HepG2 (cell line): ENCODE data around the gene MAMLD1. TPM values are rescaled to one million over a fixed set of nuclear protein-coding genes. Genes with fewer than 3 reads are reported as not detected.

Experiments used
- E2F2 ChIP-seq: sonication (generic); formaldehyde crosslinking; IDR thresholded peaks from 2 replicates; pipeline ENCODE4 v1.4.0; 2020; ENCODE audit warnings: missing genetic modification reagents, borderline replicate concordance
- FOXM1 ChIP-seq: sonication (generic); formaldehyde crosslinking; IDR thresholded peaks from 2 replicates; pipeline ENCODE4 v1.5.0; 2020; ENCODE audit warnings: missing genetic modification reagents
- GATA4 ChIP-seq: sonication (generic); IDR thresholded peaks from 2 replicates; pipeline ENCODE4 v1.6.1; 2016; ENCODE audit warnings: antibody characterized with exemption, low read depth, borderline replicate concordance
- GFI1 ChIP-seq: sonication (generic); formaldehyde crosslinking; IDR thresholded peaks from 2 replicates; pipeline ENCODE4 v1.5.0; 2020; ENCODE audit warnings: missing genetic modification reagents, mild to moderate bottlenecking, borderline replicate concordance
- NFRKB ChIP-seq: fragments of 450-650 bp; IDR thresholded peaks from 2 replicates; pipeline ENCODE4 v1.6.1; 2017
- RBAK ChIP-seq: sonication (generic); formaldehyde crosslinking; IDR thresholded peaks from 2 replicates; pipeline ENCODE4 v1.5.1; 2020; ENCODE audit warnings: mild to moderate bottlenecking, missing genetic modification reagents
- SAP130 ChIP-seq: IDR thresholded peaks from 2 replicates; pipeline ENCODE4 v1.6.1; 2016; ENCODE audit warnings: low read depth
- SNRNP70 ChIP-seq: fragments of 200-400 bp; formaldehyde crosslinking; IDR thresholded peaks from 2 replicates; pipeline ENCODE4 v1.6.1; 2017; ENCODE audit warnings: mild to moderate bottlenecking, low read depth, low read length, moderate library complexity
- TSC22D2 ChIP-seq: sonication (generic); formaldehyde crosslinking; IDR thresholded peaks from 2 replicates; pipeline ENCODE4 v1.5.1; 2020; ENCODE audit warnings: missing genetic modification reagents, mild to moderate bottlenecking, borderline replicate concordance
- U2AF1 ChIP-seq: fragments of 200-400 bp; formaldehyde crosslinking; optimal IDR thresholded peaks from 2 replicates; pipeline ENCODE3; 2017; ENCODE audit warnings: mild to moderate bottlenecking, low read depth, low read length
- ZBTB3 ChIP-seq: sonication (generic); formaldehyde crosslinking; IDR thresholded peaks from 2 replicates; pipeline ENCODE4 v1.4.0; 2020; ENCODE audit warnings: low read depth, mild to moderate bottlenecking, moderate library complexity, missing genetic modification reagents, borderline replicate concordance
- ZNF263 ChIP-seq: sonication (generic); formaldehyde crosslinking; IDR thresholded peaks from 2 replicates; pipeline ENCODE4 v1.4.0; 2020; ENCODE audit warnings: missing genetic modification reagents
- ZNF431 ChIP-seq: sonication (generic); formaldehyde crosslinking; IDR thresholded peaks from 2 replicates; pipeline ENCODE4 v1.9.0; 2022; ENCODE audit warnings: missing genetic modification reagents, low read depth, mild to moderate bottlenecking, borderline replicate concordance
- ZNF432 ChIP-seq: sonication (generic); formaldehyde crosslinking; IDR thresholded peaks from 2 replicates; pipeline ENCODE4 v1.5.0; 2020; ENCODE audit warnings: missing genetic modification reagents, mild to moderate bottlenecking, borderline replicate concordance
- ZNF597 ChIP-seq: sonication (generic); formaldehyde crosslinking; IDR thresholded peaks from 2 replicates; pipeline ENCODE4 v1.5.0; 2020; ENCODE audit warnings: missing genetic modification reagents
- ZNF660 ChIP-seq: sonication (generic); formaldehyde crosslinking; IDR thresholded peaks from 2 replicates; pipeline ENCODE4 v1.5.1; 2020; ENCODE audit warnings: mild to moderate bottlenecking, low read depth, missing genetic modification reagents, borderline replicate concordance
- ZNF724P ChIP-seq: sonication (generic); formaldehyde crosslinking; IDR thresholded peaks from 2 replicates; pipeline ENCODE4 v1.8.0; 2022; ENCODE audit warnings: missing genetic modification reagents, borderline replicate concordance
- polyA plus RNA-seq, 8 experiments: library from polyadenylated mRNA; depleted of rRNA in 3 of 8; stranded (reverse) in 7 of 8; unstranded in 1 of 8; fragments of >200 nt; fragmentation: Illumina TruSeq in 4 of 8; extraction: Trizol in 4 of 8; gene quantifications; 2 replicates each; pipeline versions ENCODE4 v1.2.1 to v1.2.3, GENCODE V29; 2011 to 2016; ENCODE audit warnings: low read depth in 4 of 8, missing spikeins in 1 of 8, mixed read lengths in 1 of 8; ENCODE audit not compliant: insufficient read depth in 1 of 8
- total RNA-seq, 5 experiments: library from RNA; depleted of rRNA; stranded (reverse); fragments of >200 nt; fragmentation: Illumina TruSeq; extraction: Trizol; gene quantifications; 2 replicates each; pipeline ENCODE4 v1.2.3, GENCODE V29; 2016; ENCODE audit warnings: low read depth in 1 of 5
- TF ChIP-seq, protein P1 (sequence below): sonication (generic); formaldehyde crosslinking; IDR thresholded peaks from 2 replicates; pipeline ENCODE4 v1.4.0; 2020; ENCODE audit warnings: low read depth, missing genetic modification reagents
- TF ChIP-seq, protein P2 (sequence below): IDR thresholded peaks from 2 replicates; pipeline ENCODE4 v1.6.1; 2016; ENCODE audit warnings: low read depth, missing genetic modification reagents, missing compliant biosample characterization

Gene MAMLD1
- total and polyA plus RNA-seq, 2 of the 13 experiments (the other 11 are each of a cell fraction or from before 2014, with no cell fraction given): not detected

GRCh38 chrX:150544222-150544787 lies 181.2 kb downstream of the MAMLD1 start (continued):
- TF ChIP-seq E2F2 (CRISPR knock-in tag): no peak
- TF ChIP-seq ZNF263: 0 out of 2 replicates have a peak, but pooled peaks have one; percentile 46
- TF ChIP-seq, protein P1, sequence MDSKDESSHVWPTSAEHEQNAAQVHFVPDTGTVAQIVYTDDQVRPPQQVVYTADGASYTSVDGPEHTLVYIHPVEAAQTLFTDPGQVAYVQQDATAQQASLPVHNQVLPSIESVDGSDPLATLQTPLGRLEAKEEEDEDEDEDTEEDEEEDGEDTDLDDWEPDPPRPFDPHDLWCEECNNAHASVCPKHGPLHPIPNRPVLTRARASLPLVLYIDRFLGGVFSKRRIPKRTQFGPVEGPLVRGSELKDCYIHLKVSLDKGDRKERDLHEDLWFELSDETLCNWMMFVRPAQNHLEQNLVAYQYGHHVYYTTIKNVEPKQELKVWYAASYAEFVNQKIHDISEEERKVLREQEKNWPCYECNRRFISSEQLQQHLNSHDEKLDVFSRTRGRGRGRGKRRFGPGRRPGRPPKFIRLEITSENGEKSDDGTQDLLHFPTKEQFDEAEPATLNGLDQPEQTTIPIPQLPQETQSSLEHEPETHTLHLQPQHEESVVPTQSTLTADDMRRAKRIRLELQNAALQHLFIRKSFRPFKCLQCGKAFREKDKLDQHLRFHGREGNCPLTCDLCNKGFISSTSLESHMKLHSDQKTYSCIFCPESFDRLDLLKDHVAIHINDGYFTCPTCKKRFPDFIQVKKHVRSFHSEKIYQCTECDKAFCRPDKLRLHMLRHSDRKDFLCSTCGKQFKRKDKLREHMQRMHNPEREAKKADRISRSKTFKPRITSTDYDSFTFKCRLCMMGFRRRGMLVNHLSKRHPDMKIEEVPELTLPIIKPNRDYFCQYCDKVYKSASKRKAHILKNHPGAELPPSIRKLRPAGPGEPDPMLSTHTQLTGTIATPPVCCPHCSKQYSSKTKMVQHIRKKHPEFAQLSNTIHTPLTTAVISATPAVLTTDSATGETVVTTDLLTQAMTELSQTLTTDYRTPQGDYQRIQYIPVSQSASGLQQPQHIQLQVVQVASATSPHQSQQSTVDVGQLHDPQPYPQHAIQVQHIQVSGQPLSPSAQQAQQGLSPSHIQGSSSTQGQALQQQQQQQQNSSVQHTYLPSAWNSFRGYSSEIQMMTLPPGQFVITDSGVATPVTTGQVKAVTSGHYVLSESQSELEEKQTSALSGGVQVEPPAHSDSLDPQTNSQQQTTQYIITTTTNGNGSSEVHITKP: no peak
- TF ChIP-seq ZNF597: no peak
- no peak for TF ChIP-seq GFI1 (CRISPR knock-in tag)
- no peak for TF ChIP-seq U2AF1
- no peak for TF ChIP-seq ZNF431 (CRISPR knock-in tag)
- no peak for TF ChIP-seq RBAK (CRISPR knock-in tag)
- no peak for TF ChIP-seq GATA4
- no peak for TF ChIP-seq ZNF432
- TF ChIP-seq NFRKB: no peak
- TF ChIP-seq SAP130: peak; percentile 43; the same call in 1 of the 2 replicates
- no peak for TF ChIP-seq SNRNP70
- TF ChIP-seq, protein P2, sequence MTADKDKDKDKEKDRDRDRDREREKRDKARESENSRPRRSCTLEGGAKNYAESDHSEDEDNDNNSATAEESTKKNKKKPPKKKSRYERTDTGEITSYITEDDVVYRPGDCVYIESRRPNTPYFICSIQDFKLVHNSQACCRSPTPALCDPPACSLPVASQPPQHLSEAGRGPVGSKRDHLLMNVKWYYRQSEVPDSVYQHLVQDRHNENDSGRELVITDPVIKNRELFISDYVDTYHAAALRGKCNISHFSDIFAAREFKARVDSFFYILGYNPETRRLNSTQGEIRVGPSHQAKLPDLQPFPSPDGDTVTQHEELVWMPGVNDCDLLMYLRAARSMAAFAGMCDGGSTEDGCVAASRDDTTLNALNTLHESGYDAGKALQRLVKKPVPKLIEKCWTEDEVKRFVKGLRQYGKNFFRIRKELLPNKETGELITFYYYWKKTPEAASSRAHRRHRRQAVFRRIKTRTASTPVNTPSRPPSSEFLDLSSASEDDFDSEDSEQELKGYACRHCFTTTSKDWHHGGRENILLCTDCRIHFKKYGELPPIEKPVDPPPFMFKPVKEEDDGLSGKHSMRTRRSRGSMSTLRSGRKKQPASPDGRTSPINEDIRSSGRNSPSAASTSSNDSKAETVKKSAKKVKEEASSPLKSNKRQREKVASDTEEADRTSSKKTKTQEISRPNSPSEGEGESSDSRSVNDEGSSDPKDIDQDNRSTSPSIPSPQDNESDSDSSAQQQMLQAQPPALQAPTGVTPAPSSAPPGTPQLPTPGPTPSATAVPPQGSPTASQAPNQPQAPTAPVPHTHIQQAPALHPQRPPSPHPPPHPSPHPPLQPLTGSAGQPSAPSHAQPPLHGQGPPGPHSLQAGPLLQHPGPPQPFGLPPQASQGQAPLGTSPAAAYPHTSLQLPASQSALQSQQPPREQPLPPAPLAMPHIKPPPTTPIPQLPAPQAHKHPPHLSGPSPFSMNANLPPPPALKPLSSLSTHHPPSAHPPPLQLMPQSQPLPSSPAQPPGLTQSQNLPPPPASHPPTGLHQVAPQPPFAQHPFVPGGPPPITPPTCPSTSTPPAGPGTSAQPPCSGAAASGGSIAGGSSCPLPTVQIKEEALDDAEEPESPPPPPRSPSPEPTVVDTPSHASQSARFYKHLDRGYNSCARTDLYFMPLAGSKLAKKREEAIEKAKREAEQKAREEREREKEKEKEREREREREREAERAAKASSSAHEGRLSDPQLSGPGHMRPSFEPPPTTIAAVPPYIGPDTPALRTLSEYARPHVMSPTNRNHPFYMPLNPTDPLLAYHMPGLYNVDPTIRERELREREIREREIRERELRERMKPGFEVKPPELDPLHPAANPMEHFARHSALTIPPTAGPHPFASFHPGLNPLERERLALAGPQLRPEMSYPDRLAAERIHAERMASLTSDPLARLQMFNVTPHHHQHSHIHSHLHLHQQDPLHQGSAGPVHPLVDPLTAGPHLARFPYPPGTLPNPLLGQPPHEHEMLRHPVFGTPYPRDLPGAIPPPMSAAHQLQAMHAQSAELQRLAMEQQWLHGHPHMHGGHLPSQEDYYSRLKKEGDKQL (CRISPR knock-in tag): no peak
- TF ChIP-seq TSC22D2 (CRISPR knock-in tag): no peak
- TF ChIP-seq ZNF660 (CRISPR knock-in tag): no peak
- TF ChIP-seq ZNF724P (CRISPR knock-in tag): no peak
- TF ChIP-seq ZBTB3 (CRISPR knock-in tag): no peak
- no peak for TF ChIP-seq FOXM1 (CRISPR knock-in tag)
